ENCODE results near the gene OTUD4.
"Not testable (repeated sequence)": the region's sequence is repeated elsewhere in the genome, so short reads cannot be mapped to it uniquely, and the experiment has no call there.

OTUD4 gene, protein sequence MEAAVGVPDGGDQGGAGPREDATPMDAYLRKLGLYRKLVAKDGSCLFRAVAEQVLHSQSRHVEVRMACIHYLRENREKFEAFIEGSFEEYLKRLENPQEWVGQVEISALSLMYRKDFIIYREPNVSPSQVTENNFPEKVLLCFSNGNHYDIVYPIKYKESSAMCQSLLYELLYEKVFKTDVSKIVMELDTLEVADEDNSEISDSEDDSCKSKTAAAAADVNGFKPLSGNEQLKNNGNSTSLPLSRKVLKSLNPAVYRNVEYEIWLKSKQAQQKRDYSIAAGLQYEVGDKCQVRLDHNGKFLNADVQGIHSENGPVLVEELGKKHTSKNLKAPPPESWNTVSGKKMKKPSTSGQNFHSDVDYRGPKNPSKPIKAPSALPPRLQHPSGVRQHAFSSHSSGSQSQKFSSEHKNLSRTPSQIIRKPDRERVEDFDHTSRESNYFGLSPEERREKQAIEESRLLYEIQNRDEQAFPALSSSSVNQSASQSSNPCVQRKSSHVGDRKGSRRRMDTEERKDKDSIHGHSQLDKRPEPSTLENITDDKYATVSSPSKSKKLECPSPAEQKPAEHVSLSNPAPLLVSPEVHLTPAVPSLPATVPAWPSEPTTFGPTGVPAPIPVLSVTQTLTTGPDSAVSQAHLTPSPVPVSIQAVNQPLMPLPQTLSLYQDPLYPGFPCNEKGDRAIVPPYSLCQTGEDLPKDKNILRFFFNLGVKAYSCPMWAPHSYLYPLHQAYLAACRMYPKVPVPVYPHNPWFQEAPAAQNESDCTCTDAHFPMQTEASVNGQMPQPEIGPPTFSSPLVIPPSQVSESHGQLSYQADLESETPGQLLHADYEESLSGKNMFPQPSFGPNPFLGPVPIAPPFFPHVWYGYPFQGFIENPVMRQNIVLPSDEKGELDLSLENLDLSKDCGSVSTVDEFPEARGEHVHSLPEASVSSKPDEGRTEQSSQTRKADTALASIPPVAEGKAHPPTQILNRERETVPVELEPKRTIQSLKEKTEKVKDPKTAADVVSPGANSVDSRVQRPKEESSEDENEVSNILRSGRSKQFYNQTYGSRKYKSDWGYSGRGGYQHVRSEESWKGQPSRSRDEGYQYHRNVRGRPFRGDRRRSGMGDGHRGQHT

DNA sequence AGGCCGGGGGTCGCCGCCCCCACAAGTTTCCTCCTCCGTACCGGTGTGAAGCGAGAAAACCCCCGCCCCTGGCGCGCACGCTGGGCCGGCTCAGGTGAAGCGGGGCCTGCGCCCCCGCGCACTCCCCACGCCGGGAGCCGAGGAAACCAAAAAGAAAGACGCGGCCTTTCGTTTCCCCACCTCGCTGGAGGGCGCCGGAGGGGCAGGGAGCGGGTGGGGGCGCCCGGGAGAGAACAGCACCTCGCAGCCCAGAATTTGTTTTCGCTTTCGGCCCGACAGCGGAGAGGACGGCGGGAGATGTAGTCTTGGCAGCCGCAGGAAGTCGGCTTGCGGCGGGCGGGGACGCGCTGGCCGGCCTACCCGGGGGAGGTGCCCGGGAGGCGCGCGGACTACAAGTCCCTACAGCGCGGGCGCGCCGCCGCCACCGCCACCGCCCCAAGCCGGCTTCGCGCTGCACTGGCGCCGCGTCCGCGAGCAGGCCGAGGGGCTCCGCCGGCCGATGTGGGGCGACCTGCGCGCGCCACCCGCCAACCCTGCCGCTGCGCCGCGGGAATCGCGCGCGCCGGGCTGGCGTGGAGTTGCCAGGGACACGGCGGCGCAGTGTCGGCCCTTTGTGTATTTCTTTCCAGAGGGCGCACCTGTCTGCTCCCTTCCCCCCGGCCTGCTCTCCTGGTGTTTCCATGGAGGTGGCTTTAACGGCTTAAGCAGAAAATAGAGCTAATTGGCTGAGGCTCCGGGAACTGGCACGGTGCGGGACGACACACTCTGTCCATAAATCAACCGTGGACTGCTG, at the start of gene OTUD4:
Gene OTUD4 (minus strand): TSS at position 292 of the 793 bp plus-strand sequence. CDS start 616 bp downstream, outside the sequence.
- peak; percentile 95 for DNase-seq (ENCODE audit: low spot score)

DNA sequence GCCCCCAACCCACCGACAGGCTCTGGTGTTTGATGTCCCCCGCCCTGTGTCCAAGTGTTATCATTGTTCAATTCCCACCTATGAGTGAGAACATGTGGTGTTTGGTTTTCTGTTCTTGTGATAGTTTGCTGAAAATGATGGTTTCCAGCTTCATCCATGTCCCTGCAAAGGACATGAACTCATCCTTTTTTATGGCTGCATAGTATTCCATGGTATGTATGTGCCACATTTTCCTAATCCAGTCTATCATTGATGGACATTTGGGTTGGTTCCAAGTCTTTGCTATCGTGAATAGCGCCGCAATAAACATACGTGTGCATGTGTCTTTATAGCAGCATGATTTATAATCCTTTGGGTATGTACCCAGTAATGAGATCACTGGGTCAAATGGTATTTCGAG, 42.8 kb upstream of the OTUD4 start:
- not testable (repeated sequence) for DNase-seq (ENCODE audit: low spot score)

DNA sequence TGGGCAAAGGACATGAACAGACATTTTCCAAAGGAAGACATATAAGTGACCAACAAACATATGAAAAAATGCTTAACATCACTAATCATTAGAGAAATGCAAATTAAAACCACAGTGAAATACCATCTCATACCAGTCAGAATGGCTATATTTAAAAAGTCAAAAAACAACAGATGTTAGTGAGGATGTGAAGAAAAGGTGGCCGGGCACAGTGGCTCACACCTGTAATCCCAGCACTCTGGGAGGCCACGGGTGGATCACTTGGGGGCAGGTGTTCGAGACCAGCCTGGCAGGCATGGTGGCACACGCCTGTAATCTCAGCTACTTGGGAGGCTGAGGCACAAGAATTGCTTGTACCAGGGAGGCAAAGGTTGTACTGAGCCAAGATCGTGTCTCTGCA, 41.1 kb upstream of the OTUD4 start:
- not testable (repeated sequence) for DNase-seq (ENCODE audit: low spot score)

DNA sequence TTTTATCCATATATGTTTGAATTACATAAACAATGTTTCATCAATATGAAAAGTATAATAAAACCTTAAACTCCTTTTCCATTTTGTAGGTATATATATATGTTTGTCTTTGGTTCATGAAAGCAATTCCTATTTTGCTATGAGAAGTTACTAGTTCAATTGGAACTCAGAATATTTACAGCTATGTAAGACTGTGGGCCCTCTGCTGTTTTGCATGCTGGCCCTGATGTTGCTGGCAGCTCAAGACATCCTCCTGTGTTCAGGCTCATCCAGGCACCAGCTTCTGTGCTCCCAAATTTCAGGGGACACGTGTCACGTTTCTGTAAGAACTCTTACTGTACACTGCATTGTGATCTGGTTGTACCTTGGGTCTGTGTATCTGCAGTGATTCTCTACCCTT, 38.7 kb upstream of the OTUD4 start:
- DNase-seq (ENCODE audit: low spot score) = no peak

DNA sequence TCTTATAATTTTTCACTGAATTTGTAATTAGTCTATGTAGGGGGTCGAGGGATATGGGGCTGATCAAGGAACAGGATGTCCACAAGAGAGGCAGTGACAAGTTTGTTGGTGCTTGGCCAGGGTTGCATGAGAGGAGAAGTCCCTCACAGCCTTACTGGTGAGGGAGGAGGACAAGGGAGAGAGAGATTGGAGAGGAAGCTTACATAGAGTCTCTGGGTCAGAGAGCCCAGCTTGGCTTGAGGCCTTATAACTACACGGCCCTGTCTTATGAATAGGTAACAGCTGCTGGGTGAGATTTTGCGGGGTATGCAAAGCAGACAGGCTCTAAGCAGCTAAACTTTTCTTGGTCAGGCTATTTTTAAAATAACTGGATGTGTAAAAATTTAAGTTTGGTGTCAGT, 37.9 kb upstream of the OTUD4 start:
- DNase-seq (ENCODE audit: low spot score) = no peak

DNA sequence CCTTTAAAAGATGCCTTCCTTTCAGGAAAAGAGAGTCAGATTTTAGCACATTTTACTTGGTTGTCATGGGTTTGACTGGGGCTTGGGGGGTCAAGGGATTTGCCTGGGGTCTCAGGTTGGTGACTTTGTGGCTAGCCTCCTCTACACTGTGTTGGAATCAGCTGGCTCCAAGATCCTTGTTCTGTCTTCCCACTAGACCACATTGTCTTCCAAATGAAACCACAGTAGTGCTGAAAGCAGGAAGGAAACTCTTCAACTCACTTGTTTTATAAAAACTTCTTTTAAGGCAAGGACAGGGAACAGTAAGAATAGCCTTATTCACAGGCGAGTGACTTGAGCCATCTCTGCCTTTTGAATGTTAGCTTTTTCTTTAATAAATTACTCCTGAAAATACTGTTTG, 37.0 kb upstream of the OTUD4 start:
- DNase-seq (ENCODE audit: low spot score) = no peak

DNA sequence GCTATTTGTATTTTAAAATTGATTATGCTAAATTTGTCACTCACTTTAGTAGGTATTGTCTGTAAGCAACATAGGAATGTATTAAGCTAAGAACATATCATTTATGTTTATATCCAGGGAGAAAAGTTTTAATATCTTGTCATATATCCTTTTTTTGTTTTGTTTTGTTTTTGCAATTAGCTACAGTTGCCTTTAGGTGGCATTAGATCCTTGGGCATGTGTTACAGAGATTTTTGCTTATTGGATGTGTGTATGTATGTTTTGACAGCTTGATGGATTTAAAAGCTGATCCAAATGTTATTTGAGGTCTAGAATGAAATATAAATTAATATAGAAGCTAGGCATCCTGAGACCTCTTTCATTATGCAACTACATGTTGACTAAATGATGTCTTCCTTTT, 36.1 kb upstream of the OTUD4 start:
- no peak for DNase-seq (ENCODE audit: low spot score)

DNA sequence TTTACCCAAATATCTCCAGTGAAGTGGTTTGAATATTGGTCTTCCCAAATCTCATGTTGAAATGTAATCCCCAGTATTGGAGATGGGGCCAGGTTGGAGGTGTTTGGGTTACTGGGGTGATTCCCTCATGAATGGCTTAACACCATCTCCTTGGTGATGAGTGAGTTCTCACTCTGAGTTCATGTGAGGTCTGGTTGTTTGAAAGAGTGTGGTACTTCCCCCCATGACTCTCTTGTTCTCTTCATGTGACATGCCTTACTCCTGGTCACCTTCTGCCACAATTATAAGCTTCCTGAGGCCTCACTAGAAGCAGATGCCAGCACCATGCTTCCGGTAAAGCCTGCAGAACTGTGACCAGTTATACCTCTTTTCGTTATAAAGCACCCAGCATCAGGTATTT, 32.9 kb upstream of the OTUD4 start:
- DNase-seq (ENCODE audit: low spot score) = no peak

DNA sequence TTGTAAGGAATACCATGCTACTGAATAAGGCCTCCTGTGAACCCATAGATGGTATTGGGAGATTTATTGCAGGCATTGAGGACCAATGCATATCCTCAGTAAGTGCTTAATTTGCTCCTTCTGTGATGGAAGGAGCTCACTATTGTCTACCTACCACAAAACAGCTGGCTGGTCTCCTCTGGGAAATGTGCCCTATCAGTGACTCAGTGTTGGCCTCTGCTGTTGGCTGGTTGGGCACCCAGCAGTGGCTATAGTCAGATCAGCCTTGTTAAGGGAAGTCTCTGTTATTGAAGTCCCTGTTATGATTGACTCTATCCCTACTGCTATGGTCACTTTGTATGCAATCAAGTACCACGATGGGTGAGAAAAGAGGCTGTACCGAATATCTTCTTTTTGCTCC, 27.5 kb upstream of the OTUD4 start:
- no peak for DNase-seq (ENCODE audit: low spot score)

DNA sequence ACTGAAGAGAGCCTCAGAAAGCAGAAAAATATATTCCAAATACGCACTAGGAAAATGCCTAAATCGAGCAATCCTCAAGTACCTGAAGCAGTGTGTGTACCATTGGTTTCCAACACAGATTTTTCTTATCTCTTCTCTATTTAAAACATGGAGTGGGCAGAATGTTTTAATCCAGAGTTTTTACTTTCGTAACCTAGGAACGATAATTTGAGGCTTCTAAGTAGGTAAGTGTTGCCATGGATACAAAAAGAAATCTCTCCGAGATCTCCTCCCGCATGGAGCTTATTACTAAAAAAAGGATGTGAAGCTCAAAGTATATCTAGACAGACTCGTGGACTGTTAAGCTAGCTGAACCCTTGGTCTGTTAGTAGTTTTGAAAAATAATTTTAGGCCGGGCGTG, 23.0 kb upstream of the OTUD4 start:
- no peak for DNase-seq (ENCODE audit: low spot score)

DNA sequence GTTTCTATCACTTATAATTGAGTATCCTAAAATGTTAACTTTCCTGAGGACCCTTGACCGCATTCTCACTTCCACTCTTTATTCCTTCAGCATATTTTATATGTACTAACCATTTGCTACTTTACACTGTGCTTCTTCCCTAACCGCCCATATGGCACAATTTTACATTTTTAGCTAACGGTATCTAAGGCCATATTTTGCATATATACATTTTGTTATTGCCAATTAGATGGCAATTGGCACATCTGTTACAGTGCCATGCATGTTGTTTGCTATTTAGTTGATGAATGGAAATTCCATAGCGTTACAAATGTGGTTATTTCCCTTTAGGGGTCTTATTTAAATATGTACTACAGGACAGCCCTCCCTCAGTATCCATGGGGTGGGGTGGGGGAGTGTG, 20.0 kb upstream of the OTUD4 start:
- DNase-seq (ENCODE audit: low spot score) = no peak

DNA sequence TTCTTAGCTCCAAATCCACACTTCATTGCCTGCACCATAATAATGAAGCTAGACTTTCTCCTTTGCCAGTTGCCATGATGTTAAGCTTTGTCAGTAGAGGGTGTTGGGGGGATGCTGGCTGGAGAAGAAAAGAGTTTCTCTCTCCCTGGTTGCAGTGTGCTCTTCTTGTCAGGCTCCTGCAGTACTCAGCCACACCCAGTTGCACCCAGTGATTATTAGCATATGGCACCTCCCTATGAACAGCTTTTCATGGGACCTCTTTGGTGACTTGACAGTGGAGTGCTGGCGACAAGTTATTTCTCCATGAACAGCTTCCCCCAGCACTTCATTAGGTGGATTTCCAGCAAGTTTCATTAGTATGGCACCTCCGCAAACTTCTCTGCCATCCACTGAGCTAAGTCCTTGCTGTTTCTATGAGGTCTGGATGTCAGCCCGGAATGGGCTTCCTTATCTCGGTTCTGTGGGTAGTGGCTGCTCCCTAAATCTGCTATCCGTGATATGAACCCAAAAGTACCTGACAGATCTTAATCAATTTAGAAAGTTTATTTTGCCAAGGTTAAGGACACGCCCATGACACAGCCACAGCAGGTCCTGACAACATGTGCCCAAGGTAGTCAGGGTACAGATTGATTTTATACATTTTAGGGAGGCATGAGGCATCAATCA, 18.8 kb upstream of the OTUD4 start:
- DNase-seq (ENCODE audit: low spot score) = no peak

DNA sequence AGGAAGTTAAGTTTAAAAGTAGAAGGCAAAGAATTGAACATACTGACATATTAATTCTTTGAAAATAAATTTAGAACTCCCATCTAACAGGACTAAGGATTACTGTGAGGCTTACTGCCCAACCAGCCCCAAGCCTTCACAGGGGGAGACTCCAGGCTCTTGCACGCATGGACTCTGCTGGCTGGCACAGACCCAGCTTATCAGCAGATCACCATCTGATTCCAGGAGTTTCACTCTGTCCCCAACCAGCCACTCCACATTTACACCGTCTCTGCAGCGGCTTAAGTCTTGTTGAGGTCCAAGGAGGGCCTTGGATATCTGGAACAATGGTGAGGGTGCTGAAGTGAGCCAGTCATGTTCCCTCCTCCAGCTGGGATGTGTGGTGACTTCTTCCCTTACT, 16.4 kb upstream of the OTUD4 start:
- DNase-seq (ENCODE audit: low spot score) = no peak

DNA sequence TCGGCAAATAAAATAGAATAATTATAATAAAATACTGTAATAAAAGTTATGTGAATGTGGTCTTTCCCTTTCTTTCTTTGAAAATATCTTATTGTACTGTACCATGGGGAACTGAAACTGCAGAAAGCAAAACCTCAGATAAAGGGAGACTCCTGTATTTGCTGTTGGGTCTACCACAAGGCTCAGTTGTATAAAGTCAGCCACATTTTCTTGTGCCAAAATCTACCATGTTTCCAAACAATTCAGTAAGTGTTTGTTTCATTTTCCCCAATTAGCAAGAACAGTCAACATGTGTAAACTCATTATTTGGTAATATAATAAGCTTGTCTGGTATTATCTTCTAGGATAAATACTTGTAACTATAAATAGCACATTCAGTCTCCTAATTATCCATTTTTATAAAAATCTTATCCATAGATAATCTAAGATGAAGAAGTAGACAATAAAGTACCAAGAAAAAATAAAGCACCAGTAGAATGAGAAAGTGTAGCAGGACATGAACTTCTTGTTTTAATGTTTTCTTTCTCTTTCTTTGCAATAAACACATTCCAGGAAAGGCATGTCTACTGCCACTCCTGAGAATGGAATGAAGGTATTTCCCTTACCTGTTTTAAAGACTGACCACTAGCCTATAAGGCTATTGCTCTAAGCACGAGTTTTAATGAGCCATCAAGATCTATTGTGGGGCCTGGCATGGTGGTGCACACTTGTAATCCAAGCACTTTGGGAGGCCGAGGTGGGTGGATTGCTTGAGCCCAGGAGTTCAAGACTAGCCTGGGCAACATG, 15.0 kb upstream of the OTUD4 start:
- DNase-seq (ENCODE audit: low spot score) = no peak

DNA sequence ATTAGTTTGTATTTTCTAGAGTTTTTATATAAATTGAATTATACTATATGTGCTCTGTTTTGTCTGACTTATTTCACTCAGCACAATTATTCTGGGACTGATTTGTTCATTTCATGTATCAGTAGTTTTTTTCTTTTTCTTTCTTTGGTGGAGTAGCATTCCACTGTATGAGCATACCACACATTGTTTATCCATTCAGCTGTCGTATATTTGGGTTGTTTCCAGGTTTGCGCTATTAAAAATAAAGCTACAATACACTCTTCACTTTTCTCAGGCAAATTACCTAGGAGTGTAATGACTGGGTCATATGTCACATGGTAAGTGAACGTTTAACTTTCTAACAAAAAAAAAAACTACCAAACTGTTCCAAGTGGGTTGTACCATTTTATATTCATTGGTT, 9.6 kb upstream of the OTUD4 start:
- no peak for DNase-seq (ENCODE audit: low spot score)

DNA sequence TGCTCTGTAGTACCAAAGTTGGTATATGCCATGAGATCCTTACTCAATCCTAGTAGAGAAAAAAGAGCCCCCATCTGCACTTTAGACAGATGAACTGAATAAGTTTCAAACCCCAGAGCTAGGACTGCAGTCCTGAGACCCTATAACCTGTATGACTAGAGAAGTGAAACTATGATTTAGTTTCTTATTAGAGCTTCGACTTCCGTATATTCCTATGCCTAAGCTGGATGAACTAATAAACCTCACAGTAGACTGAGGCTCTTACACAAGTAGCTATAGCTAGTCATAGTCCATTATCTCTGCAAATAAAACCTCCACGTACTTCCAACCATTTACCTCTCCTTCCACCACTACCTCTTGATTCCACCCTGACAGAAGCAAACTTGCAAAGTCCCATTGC, 6.3 kb upstream of the OTUD4 start:
- no peak for DNase-seq (ENCODE audit: low spot score)

DNA sequence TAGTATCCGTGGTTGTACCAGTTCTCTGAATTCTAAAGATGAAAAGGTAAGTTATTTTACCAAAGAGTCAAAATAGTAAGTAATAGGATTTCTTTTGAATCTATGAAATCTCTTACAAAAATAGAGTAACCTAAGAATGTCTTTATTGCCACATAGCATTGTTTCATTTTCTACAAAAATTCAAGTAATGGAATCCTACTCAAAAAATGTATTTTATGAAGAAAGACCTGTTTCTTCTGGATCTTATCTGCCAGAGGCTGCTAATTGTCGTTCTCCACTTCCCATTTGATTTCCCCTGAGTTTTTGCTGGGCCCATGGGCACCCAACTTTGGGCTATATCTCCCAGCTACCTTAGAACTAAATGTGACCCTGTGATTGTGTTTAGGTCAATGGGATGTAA, 3.2 kb upstream of the OTUD4 start:
- no peak for DNase-seq (ENCODE audit: low spot score)

DNA sequence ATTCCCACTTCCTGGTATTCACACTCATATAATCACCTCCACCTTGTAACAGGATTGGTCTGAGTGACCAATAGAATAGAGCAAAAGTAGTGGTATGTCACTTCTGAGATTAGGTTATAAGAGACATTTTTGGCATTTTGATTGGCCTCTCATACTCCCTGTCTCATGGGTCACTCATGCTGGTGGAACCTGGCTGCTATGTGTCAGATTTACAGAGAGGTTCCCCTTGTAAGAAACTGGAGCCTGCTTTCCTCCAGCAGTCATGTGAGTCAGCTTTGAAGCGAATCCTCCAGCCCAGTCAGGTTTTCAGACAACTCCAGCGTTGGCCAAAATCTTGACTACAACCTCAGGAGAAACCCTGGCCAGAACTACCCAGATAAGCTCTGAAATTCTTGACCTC, 2.6 kb upstream of the OTUD4 start:
- no peak for DNase-seq (ENCODE audit: low spot score)

DNA sequence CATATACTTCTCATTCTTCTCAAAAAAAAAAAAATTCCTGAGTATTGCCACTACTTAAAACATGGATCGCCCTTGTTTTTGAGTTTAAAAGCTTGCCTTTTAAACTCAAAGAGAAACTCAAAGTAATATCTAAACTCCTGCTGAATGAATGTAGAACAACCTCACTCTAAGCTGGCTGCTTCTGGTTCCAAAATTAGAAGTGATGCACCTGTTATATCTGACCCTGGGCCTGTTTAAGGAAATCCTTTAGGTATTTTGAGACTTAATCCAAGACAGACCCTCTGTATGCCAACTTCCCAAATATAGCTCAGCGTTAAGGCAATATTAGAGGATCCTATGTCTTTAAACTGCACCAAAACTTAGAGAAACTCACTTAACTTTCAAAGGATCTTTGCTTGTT, 1.8 kb upstream of the OTUD4 start:
- DNase-seq (ENCODE audit: low spot score) = no peak

DNA sequence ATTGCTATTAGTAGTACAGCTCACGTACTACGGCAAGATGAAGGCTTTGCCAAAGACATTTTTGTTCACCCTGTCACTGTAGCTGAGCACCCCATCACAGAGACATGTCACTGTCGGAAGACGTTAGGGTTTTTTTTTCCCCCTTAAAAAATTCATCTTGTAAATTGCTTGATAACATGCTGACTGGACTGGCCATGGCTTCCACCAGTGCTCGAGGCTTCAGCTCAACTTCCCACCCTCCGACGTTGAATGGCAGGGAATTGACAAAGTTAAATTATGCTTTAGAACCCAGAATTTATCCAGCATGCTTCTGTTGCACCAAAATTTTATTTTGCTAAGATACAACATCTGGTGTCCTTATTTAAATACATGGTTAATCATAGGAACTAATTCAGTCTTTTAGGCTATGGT, 707 bp upstream of the OTUD4 start:
- DNase-seq (ENCODE audit: low spot score) = no peak

DNA sequence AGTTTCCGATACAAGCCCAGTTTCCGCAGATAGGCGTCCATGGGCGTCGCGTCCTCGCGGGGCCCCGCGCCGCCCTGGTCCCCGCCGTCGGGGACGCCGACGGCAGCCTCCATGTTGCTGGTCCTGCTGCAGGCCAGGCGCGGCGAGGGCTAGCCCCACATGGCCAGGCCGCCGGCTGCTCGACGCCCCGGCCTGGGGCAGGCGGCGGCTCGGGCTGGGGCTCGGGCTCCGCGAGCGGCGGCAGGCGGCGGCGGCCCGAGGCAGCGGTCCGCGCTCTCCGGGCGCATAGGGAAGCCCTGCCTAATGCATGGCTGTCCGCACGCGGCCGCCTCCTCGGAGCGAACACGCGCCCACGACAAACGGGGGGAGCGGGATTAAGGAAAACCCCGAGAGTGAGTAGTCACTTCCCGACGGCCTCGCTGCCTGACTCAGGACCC, 510 bp downstream of the OTUD4 start:
- not testable (repeated sequence) for DNase-seq (ENCODE audit: low spot score)

Data from CD4-positive, alpha-beta T cell treated with Interleukin-15 for 4 hours (primary cell).